ENCODE results near the gene MACF1.
"Not testable (repeated sequence)": the region's sequence is repeated elsewhere in the genome, so short reads cannot be mapped to it uniquely, and the experiment has no call there.

The MACF1 gene

GRCh38 chr1:39525366-39526165, 321.1 kb downstream of the MACF1 start:
- peak; percentile 46 for DNase-seq (ENCODE audit: low spot score)
- Mint-ChIP-seq H3K4me1 (ENCODE audit: low read depth) (peaks cover 7% of the 10 kb centered on the region), H3K27ac (peak overlapping the region; percentile 57), H3K4me3 (no peak overlapping the region), H3K27me3 (ENCODE audit: low read depth) (no peaks in the 10 kb centered on the region), H3K36me3 (ENCODE audit: low read depth) (peaks cover 4% of the 10 kb centered on the region), H3K9me3 (no peaks in the 10 kb centered on the region)

- no peak overlapping the region for H3K27ac Mint-ChIP-seq
- H3K36me3 Mint-ChIP-seq (ENCODE audit: low read depth) = peaks cover 4% of the 10 kb centered on the region
- no peak overlapping the region for H3K4me3 Mint-ChIP-seq
- H3K9me3 Mint-ChIP-seq = no peaks in the 10 kb centered on the region
- DNase-seq (ENCODE audit: low spot score) = no peak
- peaks cover 7% of the 10 kb centered on the region for H3K4me1 Mint-ChIP-seq (ENCODE audit: low read depth)
- H3K27me3 Mint-ChIP-seq (ENCODE audit: low read depth) = no peaks in the 10 kb centered on the region
Observed at GRCh38 chr1:39526466-39527189, 322.1 kb downstream of the MACF1 start.

- H3K4me3 Mint-ChIP-seq; H3K36me3 Mint-ChIP-seq (ENCODE audit: low read depth); DNase-seq (ENCODE audit: low spot score); H3K9me3 Mint-ChIP-seq; H3K27ac Mint-ChIP-seq; H3K27me3 Mint-ChIP-seq (ENCODE audit: low read depth); H3K4me1 Mint-ChIP-seq (ENCODE audit: low read depth): not testable (repeated sequence)
Observed at GRCh38 chr1:39527190-39527579, 322.7 kb downstream of the MACF1 start.

- Mint-ChIP-seq H3K27ac (no peak overlapping the region), H3K27me3 (ENCODE audit: low read depth) (no peaks in the 10 kb centered on the region), H3K36me3 (ENCODE audit: low read depth) (peaks cover 4% of the 10 kb centered on the region), H3K4me1 (ENCODE audit: low read depth) (peaks cover 7% of the 10 kb centered on the region), H3K9me3 (no peaks in the 10 kb centered on the region), H3K4me3 (no peak overlapping the region)
- DNase-seq (ENCODE audit: low spot score) = no peak
Observed at GRCh38 chr1:39528082-39528481, 323.6 kb downstream of the MACF1 start.

- Mint-ChIP-seq H3K27me3 (ENCODE audit: low read depth) (no peaks in the 10 kb centered on the region), H3K36me3 (ENCODE audit: low read depth) (peaks cover 4% of the 10 kb centered on the region), H3K27ac (no peak overlapping the region), H3K9me3 (no peaks in the 10 kb centered on the region), H3K4me1 (ENCODE audit: low read depth) (peaks cover 7% of the 10 kb centered on the region), H3K4me3 (no peak overlapping the region)
- no peak for DNase-seq (ENCODE audit: low spot score)
Observed at GRCh38 chr1:39529901-39530535, 325.5 kb downstream of the MACF1 start.

- H3K4me3 Mint-ChIP-seq = no peak overlapping the region
- no peaks in the 10 kb centered on the region for H3K9me3 Mint-ChIP-seq
- H3K36me3 Mint-ChIP-seq (ENCODE audit: low read depth) = peaks cover 6% of the 10 kb centered on the region
- no peak for DNase-seq (ENCODE audit: low spot score)
- no peak overlapping the region for H3K27ac Mint-ChIP-seq
- no peaks in the 10 kb centered on the region for H3K27me3 Mint-ChIP-seq (ENCODE audit: low read depth)
- no peaks in the 10 kb centered on the region for H3K4me1 Mint-ChIP-seq (ENCODE audit: low read depth)
Observed at GRCh38 chr1:39531526-39531925, 327.0 kb downstream of the MACF1 start.

DNA sequence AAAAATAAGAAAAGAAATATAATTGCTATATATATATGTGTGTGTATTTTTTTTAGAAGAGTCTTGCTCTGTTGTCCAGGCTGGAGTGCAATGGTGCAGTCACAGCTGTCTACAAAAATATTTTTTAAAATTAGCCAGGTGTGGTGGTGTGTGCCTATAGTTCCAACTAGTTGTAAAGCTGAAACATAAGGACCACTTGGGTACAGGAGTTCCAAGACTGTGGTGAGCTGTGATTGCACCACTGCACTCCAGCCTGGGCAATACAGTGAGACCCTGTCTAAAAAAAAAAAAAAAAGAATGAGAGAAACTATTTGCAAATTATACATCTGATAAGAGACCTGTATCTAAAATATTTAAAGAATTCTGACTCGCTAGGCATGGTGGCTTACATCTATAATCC, 328.9 kb downstream of the MACF1 start:
- peaks cover 2% of the 10 kb centered on the region for H3K36me3 Mint-ChIP-seq (ENCODE audit: low read depth)
- no peaks in the 10 kb centered on the region for H3K4me1 Mint-ChIP-seq (ENCODE audit: low read depth)

More for the DNA sequence above, 328.9 kb downstream of the MACF1 start:
- Mint-ChIP-seq H3K4me3 (no peak overlapping the region), H3K27ac (no peak overlapping the region), H3K27me3 (ENCODE audit: low read depth) (no peaks in the 10 kb centered on the region), H3K9me3 (no peaks in the 10 kb centered on the region)
- no peak for DNase-seq (ENCODE audit: low spot score)

Data from T-helper 2 cell treated with Interferon-gamma antibody and Interleukin-4, amounts not matched to agents 5 μg/mL and 100 μg/mL, for 36 hours (primary cell).